HG03457 (cell line): Measurements from ENCODE around the gene HECW1.
"Not testable (repeated sequence)": the region's sequence is repeated elsewhere in the genome, so short reads cannot be mapped to it uniquely, and the experiment has no call there.

Experiments
- ATAC-seq: cut with Tn5 transposase; IDR thresholded peaks from one replicate; pipeline ENCODE4 v1.9.1; 2021; ENCODE audit warnings: moderate number of reproducible peaks; ENCODE audit not compliant: unreplicated experiment

HECW1 gene

GRCh38 chr7:43112459-43112940, at the start of gene HECW1:
Gene HECW1 (plus strand): TSS chr7:43112647. CDS start chr7:43243906, 131,259 bp downstream.
- ATAC-seq = no peak

- ATAC-seq = no peak
These were observed 40.8 kb upstream of the HECW1 start for GRCh38 chr7:43071604-43072003.

GRCh38 chr7:43072530-43072929, 39.9 kb upstream of the HECW1 start:
- ATAC-seq = no peak

DNA sequence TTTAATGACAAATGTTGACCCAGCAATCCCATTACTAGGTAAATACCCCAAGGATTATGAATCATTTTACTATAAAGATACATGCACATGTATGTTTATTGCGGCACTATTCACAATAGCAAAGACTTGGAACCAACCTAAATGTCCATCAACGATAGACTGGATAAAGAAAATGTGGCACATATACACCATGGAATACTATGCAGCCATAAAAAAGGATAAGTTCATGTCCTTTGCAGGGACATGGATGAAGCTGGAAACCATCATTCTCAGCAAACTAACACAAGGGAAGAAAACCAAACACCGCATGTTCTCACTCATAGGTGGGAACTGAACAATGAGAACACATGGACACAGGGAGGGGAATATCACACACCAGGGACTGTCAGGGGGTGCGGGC, 38.6 kb upstream of the HECW1 start:
- not testable (repeated sequence) for ATAC-seq

- peak; percentile 55 for ATAC-seq
These were observed 36.2 kb upstream of the HECW1 start for GRCh38 chr7:43076189-43076605.

GRCh38 chr7:43076606-43077005, 35.8 kb upstream of the HECW1 start:
- ATAC-seq = no peak

GRCh38 chr7:43077285-43077684, 35.2 kb upstream of the HECW1 start:
- ATAC-seq = no peak

DNA sequence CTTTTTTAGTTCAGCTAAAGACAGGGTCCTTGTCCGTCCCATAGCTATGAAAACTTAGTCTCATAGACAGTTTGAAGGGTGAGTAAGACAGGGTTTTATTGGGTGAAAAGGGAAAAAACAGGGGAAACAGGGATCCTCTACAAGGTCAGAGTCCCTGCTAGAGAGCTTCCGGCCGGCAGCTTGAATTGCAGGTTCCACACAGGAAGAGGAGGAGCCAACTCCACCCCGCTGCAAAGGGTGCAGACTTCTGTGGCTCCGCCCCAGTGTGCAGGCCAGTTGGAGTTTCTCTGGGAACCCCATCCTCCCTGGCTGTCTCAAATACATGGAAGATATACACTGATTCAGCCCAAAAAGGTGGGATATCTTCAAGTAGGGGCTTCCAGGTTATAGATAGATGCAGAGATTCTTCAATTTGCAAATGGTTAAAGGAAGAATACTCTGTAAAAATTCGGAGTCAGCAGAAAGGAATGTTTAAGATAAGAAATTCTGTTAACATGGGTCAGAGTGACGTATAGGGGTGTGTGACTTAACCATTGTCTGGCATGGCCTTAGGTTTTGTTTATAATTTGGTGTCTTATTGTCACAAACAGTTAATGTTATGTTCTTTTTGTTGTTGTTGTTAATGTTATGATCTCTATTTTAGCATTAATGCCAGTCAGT, 34.6 kb upstream of the HECW1 start:
- no peak for ATAC-seq

GRCh38 chr7:43078794-43079193, 33.7 kb upstream of the HECW1 start:
- ATAC-seq = no peak

- ATAC-seq = no peak
These were observed 30.8 kb upstream of the HECW1 start for GRCh38 chr7:43081603-43082002.

GRCh38 chr7:43083106-43083505, 29.3 kb upstream of the HECW1 start:
- no peak for ATAC-seq

- no peak for ATAC-seq
These were observed 27.4 kb upstream of the HECW1 start for GRCh38 chr7:43085017-43085416.

GRCh38 chr7:43085992-43086391, 26.5 kb upstream of the HECW1 start:
- ATAC-seq = no peak

GRCh38 chr7:43092819-43093218, 19.6 kb upstream of the HECW1 start:
- ATAC-seq = no peak

DNA sequence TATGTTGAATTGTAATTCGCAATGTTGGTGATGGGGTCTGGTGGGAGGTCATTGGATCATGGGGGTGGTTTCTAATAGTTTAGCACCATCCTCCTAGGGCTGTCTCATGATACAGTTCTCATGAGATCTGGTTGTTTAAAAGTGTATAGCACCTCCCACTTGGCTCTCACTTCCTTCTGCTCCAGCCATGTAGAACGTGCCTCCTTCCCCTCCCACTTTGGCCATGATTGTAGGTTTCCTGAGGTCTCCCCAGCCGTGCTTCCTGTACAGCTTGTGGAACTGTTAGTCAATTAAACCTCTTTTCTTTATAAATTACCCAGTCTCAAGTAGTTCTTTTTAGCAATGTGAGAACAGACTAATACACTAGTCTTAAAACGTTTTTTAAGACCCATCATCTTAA, 15.6 kb upstream of the HECW1 start:
- ATAC-seq = no peak

- no peak for ATAC-seq
These were observed 12.7 kb upstream of the HECW1 start for GRCh38 chr7:43099750-43100149.

GRCh38 chr7:43104874-43105520, 7.5 kb upstream of the HECW1 start:
- ATAC-seq = no peak

GRCh38 chr7:43105521-43106120, 6.8 kb upstream of the HECW1 start:
- ATAC-seq = no peak

- ATAC-seq = peak; percentile 87
These were observed 4.0 kb upstream of the HECW1 start for GRCh38 chr7:43108255-43109011.

DNA sequence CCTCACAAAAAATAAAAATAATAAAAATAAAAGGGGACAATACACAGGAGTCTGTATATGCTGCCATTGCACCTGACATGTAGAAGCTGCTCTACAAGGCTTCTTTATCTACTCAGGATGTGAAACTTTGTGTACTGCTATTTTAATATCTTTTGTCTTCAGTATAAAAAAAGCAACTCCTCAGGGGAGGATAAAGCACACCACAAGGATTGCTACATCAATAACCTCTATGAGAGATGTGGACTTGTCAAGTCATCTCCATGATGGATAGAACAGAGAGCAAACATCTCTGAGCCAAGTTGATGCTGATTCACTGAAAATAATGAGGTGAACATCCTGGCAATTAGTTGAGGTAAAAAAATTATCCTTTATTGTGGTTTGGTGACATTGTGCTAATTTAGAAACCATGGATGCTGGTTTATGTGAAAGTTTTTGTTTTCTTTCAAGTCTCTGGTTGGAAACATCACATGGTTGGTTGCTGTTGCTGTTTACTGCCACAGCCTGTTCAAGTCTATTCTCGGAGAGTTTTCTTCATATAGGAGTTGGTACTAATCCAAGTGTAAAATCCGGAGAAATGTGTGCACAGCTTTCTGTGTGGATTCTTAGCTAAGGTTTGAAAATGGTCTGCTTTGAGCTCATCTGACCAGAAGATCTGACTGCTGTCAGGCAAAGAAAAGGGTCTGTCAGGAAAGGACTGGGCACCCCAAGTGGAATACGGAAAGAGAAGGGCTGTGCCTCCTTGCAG, 1.5 kb upstream of the HECW1 start:
- no peak for ATAC-seq
